ENCODE measurements around the gene FIBCD1. TPM values are rescaled to one million over a fixed set of nuclear protein-coding genes. Genes with fewer than 3 reads are reported as not detected.

The FIBCD1 gene
- total RNA-seq, 2 donors from 2014 or later: 0.20 to 4.6 TPM

DNA sequence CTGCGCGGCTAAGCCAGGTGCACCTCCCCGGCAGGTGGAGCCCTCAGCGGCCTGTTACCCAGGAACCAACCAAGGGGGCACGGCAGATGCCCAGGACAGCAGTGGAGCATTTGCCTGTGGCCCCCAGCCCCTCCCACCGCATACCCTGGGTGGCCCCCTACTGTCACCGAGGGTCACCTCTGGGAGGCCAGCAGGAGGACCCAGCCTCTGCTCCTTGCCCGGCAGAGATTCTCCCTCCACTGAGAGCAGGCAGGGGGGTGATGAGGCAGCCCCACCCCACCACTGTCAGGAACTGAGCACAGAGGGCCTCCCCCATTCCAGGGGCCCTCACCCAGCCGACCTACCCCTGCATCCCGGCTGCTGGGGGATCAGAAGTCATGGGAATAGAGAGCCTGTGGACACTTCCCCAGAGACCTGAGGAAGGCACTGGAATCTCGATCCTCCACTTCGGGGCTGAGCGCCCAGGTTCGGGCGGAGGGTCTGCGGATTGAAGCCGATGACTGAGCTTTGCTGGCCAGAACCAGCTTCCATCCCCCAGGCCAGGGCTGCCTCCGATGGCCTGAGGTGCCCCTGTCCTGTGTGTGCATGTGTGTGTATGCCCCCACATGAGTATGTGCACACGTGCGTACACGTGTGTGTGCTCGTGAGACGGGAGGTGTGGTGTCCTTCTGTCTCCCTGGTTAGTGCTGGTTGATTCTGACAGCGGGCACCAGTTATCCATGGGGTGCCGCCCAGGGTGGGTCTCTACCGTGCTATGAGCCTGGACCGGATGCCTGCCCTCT is 42.6 kb downstream of the FIBCD1 start, which contains the start of gene QRFP:
QRFP (minus strand) TSS at position 580 of the 782 bp plus-strand sequence. CDS start 2,974 bp downstream, outside the sequence.
- Histone ChIP-seq H3K4me1 (peaks cover 0 to 22% of the 10 kb centered on the region in 2 donors), H3K9me3 (no peaks in the 10 kb centered on the region), H3K4me3 (no peak within 1 kb of the TSS), H3K27ac (peak within 1 kb of the TSS in 1 of 2 donors; percentile 39), H3K36me3 (peaks cover 15% of the 10 kb centered on the region), H3K27me3 (no peaks in the 10 kb centered on the region)
- TF ChIP-seq, protein P1, sequence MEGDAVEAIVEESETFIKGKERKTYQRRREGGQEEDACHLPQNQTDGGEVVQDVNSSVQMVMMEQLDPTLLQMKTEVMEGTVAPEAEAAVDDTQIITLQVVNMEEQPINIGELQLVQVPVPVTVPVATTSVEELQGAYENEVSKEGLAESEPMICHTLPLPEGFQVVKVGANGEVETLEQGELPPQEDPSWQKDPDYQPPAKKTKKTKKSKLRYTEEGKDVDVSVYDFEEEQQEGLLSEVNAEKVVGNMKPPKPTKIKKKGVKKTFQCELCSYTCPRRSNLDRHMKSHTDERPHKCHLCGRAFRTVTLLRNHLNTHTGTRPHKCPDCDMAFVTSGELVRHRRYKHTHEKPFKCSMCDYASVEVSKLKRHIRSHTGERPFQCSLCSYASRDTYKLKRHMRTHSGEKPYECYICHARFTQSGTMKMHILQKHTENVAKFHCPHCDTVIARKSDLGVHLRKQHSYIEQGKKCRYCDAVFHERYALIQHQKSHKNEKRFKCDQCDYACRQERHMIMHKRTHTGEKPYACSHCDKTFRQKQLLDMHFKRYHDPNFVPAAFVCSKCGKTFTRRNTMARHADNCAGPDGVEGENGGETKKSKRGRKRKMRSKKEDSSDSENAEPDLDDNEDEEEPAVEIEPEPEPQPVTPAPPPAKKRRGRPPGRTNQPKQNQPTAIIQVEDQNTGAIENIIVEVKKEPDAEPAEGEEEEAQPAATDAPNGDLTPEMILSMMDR (IDR thresholded peaks at IDR 0.05): no peak
- no peak for DNase-seq (ENCODE audit: low spot score)

DNA sequence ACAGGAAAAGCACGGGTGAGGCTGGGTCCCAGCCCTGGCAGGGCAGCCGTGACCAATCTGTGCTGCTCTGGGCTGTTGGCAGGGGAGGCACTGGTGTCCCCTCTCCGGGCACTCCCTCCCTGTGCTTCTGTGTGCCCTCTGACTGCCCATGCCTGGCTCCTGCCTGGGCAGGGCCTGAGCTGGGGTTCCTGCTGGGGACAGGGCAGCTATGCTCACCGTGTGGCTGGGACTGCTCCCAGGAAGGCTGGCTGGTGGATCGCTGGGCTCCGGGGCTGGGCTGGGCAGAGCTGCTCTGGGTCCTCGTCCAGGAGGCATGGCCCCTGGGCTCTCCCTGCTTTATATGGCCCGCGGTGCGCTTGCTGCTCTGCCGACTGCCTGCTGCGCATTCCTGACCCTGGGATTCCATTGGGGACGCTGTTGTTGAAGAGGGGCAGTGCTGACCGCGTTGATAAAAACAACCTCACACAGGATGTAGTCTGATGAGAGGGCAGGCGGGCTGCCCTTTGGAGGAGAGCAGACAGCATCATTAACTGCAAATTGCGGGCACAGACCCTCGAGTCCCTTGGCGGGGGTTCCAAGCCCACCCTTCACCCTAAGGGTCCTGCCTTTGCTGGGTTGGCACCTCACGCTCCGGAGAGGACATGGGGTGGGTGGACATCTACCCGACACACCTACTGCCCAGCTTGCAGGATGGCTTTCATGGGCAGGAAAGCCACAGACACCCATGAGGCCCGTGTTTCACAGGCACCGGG is 43.4 kb downstream of the FIBCD1 start:
- Histone ChIP-seq H3K4me3 (no peak overlapping the region), H3K4me1 (peaks cover 0 to 22% of the 10 kb centered on the region in 2 donors), H3K9me3 (no peaks in the 10 kb centered on the region), H3K27me3 (no peaks in the 10 kb centered on the region), H3K27ac (peak overlapping the region in 1 of 2 donors; percentile 39), H3K36me3 (peaks cover 15% of the 10 kb centered on the region)
- TF ChIP-seq, protein P1 (IDR thresholded peaks at IDR 0.05): no peak
- DNase-seq (ENCODE audit: low spot score): no peak

DNA sequence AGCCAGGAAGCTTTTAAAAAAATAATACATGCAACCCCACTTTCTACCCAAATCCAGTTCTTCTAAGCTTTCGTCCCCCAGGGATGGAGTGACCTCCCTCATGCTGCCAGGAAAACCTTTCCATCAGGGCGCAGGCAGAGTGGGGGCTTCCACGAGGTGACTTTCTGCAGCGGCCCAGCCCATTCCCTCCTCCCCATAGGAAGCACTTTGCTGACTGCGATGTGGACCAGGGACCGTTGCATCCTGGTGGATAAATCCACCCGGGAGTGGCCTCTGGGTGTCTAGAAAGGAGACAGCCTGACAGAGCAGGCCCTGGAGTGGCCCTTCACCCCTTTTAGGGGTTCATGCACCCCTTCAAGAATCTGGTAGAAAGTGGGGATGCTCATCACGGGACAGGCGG is 44.0 kb downstream of the FIBCD1 start:
- Histone ChIP-seq H3K27ac (peak overlapping the region in 1 of 2 donors; percentile 39), H3K4me1 (peaks cover 0 to 22% of the 10 kb centered on the region in 2 donors)

DNA sequence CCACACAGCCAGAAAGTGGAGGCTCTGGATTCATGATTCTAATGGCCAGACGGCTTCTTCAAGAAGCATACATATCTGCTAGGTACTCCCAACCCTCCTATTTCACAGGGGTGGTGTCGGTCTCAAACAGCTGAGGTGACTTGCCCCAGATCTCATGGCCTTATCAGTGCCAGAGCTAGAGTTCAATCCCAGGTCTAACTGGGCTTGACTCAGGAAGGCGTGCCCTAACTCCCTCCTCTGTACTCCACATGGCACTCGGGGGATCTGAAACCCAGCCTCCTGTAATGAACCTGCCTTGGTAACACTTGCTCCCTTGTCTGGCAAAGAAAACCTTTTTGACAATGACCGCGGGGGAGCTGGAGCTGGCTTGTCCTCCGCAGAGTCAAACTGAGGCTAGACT is 44.5 kb downstream of the FIBCD1 start:
- Histone ChIP-seq H3K27me3 (no peaks in the 10 kb centered on the region), H3K4me3 (no peak overlapping the region), H3K9me3 (no peaks in the 10 kb centered on the region), H3K36me3 (peaks cover 24% of the 10 kb centered on the region), H3K4me1 (peaks cover 0 to 22% of the 10 kb centered on the region in 2 donors), H3K27ac (no peak overlapping the region)
- DNase-seq (ENCODE audit: low spot score): no peak
- TF ChIP-seq, protein P1 (IDR thresholded peaks at IDR 0.05): no peak

More for the DNA sequence above, 44.0 kb downstream of the FIBCD1 start:
- Histone ChIP-seq H3K4me3 (no peak overlapping the region), H3K27me3 (no peaks in the 10 kb centered on the region), H3K36me3 (peaks cover 20% of the 10 kb centered on the region), H3K9me3 (no peaks in the 10 kb centered on the region)
- no peak for DNase-seq (ENCODE audit: low spot score)
- TF ChIP-seq, protein P1 (IDR thresholded peaks at IDR 0.05): no peak

DNA sequence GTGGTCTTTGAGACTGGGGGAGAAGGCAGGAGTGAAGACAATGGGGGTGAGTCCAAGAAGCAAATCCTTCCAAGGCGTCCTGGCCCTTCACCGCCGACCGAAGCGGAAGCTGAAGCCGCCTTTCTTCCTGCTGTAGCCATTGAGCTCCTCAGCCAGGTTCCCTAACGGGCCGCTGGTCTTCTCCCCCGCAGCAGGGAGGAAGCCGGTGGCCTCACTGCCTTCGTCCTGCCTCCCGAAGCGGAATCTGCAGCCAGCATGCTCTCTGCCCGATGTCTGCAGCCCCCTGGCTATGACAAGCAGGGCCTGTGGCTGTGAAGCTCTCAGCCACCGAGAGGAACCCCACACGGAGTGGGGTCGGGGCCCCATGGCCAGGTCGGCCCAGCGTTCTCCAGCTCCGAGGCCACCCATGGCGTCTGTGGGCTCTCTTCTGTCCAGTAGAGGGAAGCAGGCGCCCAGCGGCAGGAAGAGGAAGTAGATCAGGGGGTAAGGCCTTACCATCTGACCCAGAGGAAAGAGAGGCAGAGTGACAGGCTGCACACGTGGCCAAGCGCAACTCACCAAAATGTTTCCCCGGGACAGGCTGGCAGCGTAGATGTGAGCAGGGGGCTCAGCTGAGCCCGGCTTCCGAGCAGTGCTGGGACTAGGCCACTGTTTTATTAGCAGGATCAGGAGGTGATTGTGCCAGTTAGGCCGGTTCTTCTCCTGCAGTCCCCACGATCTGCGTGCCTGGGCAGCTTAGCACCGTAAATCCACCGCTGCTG is 45.5 kb downstream of the FIBCD1 start:
- Histone ChIP-seq H3K4me3 (no peak overlapping the region), H3K27me3 (no peaks in the 10 kb centered on the region), H3K36me3 (peaks cover 32% of the 10 kb centered on the region), H3K27ac (peak overlapping the region in 1 of 2 donors; percentile 7), H3K9me3 (no peaks in the 10 kb centered on the region), H3K4me1 (peaks cover 0 to 22% of the 10 kb centered on the region in 2 donors)
- TF ChIP-seq, protein P1 (IDR thresholded peaks at IDR 0.05): peak in 1 of 2 donors; percentile 55
- no peak for DNase-seq (ENCODE audit: low spot score)
